Activated naive CD4-positive, alpha-beta T cell treated with anti-CD3 and anti-CD28 coated beads for 36 hours (primary cell): ENCODE data around the gene TMEM253. TPM values are rescaled to one million over a fixed set of nuclear protein-coding genes. Genes with fewer than 3 reads are reported as not detected.

Source experiments
- CTCF ChIA-PET: fragments of 350-600 bp; sonication (Branson Sonifier 250); formaldehyde crosslinking; loops from one replicate; lab custom pipeline; 2021; ENCODE audit warnings: antibody characterized with exemption; lab: Charles Lee
- DNase-seq: peaks from one replicate; pipeline ENCODE4 v3.0.0-alpha.2; 2020
- H3K27ac Mint-ChIP-seq: one replicate; pipeline ENCODE4 v1.8.0; 2021; ENCODE audit warnings: mild to moderate bottlenecking, mixed read lengths
- H3K27me3 Mint-ChIP-seq: one replicate; pipeline ENCODE4 v1.8.0; 2021; ENCODE audit warnings: low read depth, mixed read lengths
- H3K36me3 Mint-ChIP-seq: one replicate; pipeline ENCODE4 v1.8.0; 2021; ENCODE audit warnings: low read depth, mixed read lengths
- H3K4me1 Mint-ChIP-seq: one replicate; pipeline ENCODE4 v1.8.0; 2021; ENCODE audit warnings: low read depth, mixed read lengths
- H3K4me3 Mint-ChIP-seq: one replicate; pipeline ENCODE4 v1.8.0; 2021; ENCODE audit warnings: mild to moderate bottlenecking, moderate library complexity, mixed read lengths
- H3K9me3 Mint-ChIP-seq: one replicate; pipeline ENCODE4 v1.8.0; 2021; ENCODE audit warnings: mixed read lengths
- intact Hi-C: fragments of 100-400 bp; cut with micrococcal nuclease; formaldehyde crosslinking; loops from one replicate; pipeline ENCODE4 v1.15.1; 2023
- total RNA-seq, 2 experiments: library from RNA; stranded (reverse); gene quantifications; one replicate each; pipeline ENCODE4 v1.2.3, GENCODE V29; 2021

Gene TMEM253
- not detected for total RNA-seq

DNA sequence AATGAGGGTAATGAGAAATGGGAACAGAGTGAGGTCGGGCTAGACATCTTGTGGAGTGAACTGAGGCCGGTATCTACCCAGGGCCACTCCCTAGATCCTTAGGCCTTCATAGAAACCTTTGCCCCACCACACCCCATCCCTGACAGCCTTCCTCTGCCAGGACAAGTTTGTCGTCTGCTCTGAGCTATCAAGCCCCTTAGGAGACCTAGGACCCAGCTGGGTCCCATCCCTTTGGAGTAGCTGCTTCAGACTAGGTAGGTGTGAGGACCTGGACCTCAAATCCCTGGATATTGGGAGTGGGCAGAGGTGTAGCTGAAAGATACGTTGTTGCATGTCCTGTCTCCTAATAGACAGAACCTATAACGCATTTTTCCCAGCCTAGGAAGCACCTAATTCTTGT, at the start of gene TMEM253:
TSS of gene TMEM253 (plus strand) at position 136 of the 400 bp plus-strand sequence. CDS start 278 bp downstream, outside the sequence.
- intact Hi-C loops: loop anchor here (5.0 kb wide), 1 partner anchor 639 kb away; the partner anchor contains the start of gene PIP4P1
- H3K36me3 Mint-ChIP-seq: no peaks in the 10 kb centered on the region
- peaks cover 28% of the 10 kb centered on the region for H3K4me1 Mint-ChIP-seq
- no peak within 1 kb of the TSS for H3K27ac Mint-ChIP-seq
- H3K9me3 Mint-ChIP-seq: no peaks in the 10 kb centered on the region
- no peak for DNase-seq
- CTCF ChIA-PET: interaction anchor here (0.7 to 12.9 kb wide), 7 partner anchors 6 to 130 kb away, joined by 3 to 260 read pairs (median 26); no protein-coding TSS in a partner anchor
- no peak within 1 kb of the TSS for H3K4me3 Mint-ChIP-seq
- H3K27me3 Mint-ChIP-seq: no peaks in the 10 kb centered on the region

DNA sequence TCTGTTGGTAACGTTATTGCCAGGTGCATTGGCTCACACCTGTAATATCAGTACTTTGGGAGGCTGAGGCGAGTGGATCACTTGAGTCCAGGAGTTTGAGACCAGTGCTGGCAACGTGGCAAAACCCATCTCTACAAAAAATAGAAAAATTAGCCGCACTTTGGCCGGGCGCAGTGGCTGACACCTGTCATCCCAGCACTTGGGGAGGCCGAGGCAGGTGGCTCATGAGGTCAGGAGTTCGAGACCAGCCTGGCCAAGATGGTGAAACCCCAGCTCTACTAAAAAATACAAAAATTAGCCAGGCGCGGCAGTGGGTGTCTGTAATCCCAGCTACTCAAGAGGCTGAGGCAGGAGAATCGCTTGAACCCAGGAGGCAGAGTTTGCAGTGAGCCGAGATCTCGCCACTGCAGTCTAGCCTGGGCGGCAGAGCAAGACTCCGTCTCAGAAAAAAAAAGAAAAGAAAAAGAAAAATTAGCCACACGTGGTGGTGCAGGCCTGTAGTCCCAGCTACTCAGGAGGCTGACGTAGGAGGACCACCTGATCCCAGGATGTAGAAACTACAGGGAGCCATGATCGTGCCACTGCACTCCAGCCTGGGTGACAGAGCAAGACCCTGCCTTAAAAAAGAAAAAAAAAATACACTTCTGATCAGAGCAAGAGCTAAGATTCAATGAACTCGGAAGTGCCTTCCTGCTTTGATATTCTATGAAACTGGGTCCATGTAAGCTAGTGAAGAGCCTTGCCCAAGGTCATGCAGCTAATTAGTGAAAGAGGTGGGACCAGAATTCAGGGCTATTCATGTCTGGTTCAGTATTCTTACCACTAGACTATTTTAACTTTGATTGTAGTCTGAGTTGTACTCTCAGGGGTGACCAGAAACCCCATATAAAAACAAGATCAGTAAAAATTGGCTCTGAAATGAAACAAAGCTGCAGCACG, 47.4 kb upstream of the TMEM253 start:
- intact Hi-C loops: no loop called here
- CTCF ChIA-PET: interaction anchor here (0.7 to 1.0 kb wide), 2 partner anchors 38 to 51 kb away, joined by 3 to 5 read pairs; no protein-coding TSS in a partner anchor
- H3K9me3 Mint-ChIP-seq: no peaks in the 10 kb centered on the region
- no peaks in the 10 kb centered on the region for H3K27me3 Mint-ChIP-seq
- H3K36me3 Mint-ChIP-seq: no peaks in the 10 kb centered on the region
- no peak overlapping the region for H3K4me3 Mint-ChIP-seq
- DNase-seq: no peak
- H3K4me1 Mint-ChIP-seq: no peaks in the 10 kb centered on the region
- H3K27ac Mint-ChIP-seq: no peak overlapping the region

DNA sequence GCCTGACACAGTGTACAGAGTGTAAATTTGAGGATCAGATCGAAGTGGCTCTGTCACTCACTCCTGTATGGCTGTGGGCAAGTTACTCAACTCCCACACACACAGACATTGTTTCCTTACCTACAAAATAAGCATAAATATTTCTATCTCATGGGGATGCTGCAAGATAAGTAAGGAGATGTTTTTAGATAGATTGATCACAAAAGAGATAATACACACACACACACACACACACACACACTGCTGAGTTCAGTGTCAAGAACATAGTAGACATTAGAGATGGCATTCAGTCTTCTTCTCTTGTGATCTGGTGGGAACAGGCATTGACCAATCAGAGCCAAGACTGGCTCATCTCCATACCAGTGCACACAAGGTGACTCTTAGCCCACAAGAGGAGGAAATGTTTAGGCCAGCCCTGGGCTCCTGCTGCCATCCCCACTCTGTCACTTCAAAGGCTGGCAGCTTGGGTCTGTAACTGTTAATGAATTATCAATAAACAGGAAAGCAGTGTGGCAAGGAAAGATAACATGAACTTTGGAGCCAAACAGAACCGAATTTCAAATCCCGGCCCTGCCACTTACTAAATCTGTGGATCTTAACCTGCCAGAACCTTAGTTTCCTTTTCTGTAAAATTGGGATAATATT, 46.6 kb upstream of the TMEM253 start:
- DNase-seq: no peak
- no peaks in the 10 kb centered on the region for H3K4me1 Mint-ChIP-seq
- CTCF ChIA-PET: interaction anchor here (0.7 to 1.0 kb wide), 2 partner anchors 39 to 50 kb away, joined by 3 to 5 read pairs; no protein-coding TSS in a partner anchor
- no peaks in the 10 kb centered on the region for H3K9me3 Mint-ChIP-seq
- no peaks in the 10 kb centered on the region for H3K27me3 Mint-ChIP-seq
- no peak overlapping the region for H3K27ac Mint-ChIP-seq
- H3K4me3 Mint-ChIP-seq: no peak overlapping the region
- no peaks in the 10 kb centered on the region for H3K36me3 Mint-ChIP-seq
- intact Hi-C loops: no loop called here

DNA sequence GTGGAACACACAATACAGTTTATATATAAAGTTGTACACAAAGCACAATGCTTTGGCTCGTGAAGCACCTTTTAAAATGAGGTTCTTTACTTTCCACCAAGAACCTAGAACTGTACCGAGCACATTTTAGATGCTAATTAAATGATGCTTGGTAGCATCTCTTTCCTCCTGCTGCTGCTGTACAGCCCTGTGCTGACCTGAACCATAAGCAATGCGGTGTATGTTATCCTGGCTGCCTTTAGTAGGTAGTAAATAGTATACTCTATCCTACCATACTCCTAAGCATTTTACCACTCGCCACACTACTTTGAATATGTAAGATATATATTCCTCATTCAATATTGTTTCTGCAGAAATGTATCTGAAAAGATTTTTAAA, 46.1 kb upstream of the TMEM253 start:
- Mint-ChIP-seq H3K27me3 (no peaks in the 10 kb centered on the region), H3K4me1 (no peaks in the 10 kb centered on the region), H3K27ac (no peak overlapping the region), H3K4me3 (no peak overlapping the region), H3K36me3 (no peaks in the 10 kb centered on the region), H3K9me3 (no peaks in the 10 kb centered on the region)
- intact Hi-C loops: no loop called here
- CTCF ChIA-PET: no interaction called here
- DNase-seq: no peak

DNA sequence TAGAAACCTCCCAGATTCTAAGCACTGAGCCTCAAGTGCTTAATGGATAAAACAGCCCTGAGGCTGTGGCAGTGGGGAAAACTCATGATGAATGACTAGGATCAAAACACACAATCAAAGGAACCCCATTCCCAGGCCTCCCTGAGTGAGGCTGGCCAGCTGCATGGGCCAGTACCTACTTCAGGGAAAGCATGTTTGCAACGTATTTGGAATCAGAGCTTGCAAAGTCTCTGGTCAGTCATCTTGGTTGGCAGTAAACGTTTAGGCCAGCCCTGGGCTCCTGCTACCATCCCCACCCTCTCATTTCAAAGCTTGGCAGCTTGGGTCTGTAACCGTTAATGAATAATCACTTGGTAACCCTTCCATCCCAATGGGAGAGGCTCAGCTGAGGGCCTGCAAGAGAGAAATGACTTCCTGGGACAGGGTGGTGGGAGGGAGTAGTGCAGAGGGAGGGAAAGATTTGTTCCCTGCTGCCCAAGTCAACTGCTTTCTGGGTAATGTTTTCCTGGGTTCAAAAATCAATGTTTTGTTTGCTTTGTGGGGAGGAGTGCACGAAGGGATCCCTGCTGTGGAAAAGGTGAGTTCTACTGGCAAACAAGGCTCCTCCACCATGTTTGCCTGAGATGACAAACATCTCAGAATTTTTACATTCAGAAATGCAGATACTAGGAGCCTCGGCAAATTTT, 45.3 kb upstream of the TMEM253 start:
- H3K27me3 Mint-ChIP-seq: peaks cover 3% of the 10 kb centered on the region
- intact Hi-C loops: no loop called here
- no peak overlapping the region for H3K4me3 Mint-ChIP-seq
- no peaks in the 10 kb centered on the region for H3K4me1 Mint-ChIP-seq
- no peaks in the 10 kb centered on the region for H3K36me3 Mint-ChIP-seq
- no peaks in the 10 kb centered on the region for H3K9me3 Mint-ChIP-seq
- no peak for DNase-seq
- H3K27ac Mint-ChIP-seq: no peak overlapping the region
- CTCF ChIA-PET: interaction anchor here (1.2 to 1.7 kb wide), 2 partner anchors 11 to 41 kb away, joined by 3 to 10 read pairs; no protein-coding TSS in a partner anchor

DNA sequence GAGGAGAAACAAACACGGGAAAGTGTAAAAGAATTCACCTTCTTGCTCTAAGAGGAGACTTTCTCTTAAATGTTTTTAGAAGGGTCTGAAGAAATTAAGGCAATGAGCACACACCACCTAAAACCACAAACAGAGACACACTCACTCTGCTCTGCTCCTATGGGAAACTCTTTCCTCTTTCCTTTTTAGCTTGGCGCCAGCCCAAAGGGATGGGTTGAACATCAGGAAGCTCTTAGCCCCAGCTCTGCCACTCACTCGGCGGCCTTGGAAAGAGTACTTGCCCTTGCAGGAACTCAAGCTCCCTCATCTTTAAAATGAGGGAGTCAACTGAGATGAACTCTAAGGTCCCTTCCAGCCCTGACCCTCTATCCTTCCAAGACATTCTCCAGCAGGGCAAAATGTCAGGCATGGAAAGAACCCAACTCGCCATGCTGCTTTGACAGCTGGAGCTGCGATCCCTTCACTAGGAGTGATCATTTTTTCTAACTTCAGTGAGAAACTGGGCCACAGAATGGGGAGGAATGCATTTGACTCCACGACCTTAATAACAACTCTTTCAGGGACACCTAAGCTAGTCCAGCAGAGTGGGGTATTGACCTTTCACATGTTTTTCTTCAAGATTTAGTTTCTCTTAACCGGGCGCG, 44.2 kb upstream of the TMEM253 start:
- no peak for DNase-seq
- Mint-ChIP-seq H3K4me1 (no peaks in the 10 kb centered on the region), H3K36me3 (no peaks in the 10 kb centered on the region), H3K27me3 (peaks cover 4% of the 10 kb centered on the region), H3K4me3 (no peak overlapping the region), H3K9me3 (no peaks in the 10 kb centered on the region), H3K27ac (no peak overlapping the region)
- intact Hi-C loops: no loop called here
- CTCF ChIA-PET: interaction anchor here (0.7 to 1.7 kb wide), 4 partner anchors 12 to 273 kb away, joined by 3 to 10 read pairs (median 3); no protein-coding TSS in a partner anchor

DNA sequence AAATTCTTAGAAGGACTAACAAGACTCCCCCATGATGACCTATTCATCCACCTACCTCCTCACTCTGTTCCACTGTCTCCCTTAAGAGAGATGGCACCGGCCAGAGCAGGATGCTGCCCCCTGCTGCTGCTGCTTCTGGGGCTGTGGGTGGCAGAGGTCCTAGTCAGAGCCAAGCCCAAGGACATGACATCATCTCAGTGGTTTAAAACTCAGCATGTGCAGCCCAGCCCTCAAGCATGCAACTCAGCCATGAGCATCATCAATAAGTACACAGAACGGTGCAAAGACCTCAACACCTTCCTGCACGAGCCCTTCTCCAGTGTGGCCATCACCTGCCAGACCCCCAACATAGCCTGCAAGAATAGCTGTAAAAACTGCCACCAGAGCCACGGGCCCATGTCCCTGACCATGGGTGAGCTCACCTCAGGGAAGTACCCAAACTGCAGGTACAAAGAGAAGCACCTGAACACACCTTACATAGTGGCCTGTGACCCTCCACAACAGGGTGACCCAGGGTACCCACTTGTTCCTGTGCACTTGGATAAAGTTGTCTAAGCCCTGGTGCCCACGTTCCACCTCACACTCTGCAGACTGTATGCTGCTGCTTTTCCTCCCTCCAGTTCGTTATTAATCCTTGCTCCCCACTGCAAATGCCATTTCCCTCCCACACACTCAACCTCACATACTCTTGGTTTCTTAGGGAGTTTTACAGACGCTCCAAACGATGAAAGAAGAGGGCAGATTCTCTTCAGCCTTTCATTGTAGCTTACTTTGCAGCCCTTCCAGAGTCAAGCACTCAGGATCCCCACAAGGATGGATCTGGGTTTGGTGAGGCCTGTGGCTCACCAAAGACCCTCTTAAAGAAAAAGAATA, 42.8 kb upstream of the TMEM253 start, which contains the start of gene RNASE8:
TSS of gene RNASE8 (plus strand) at position 20 of the 873 bp plus-strand sequence. CDS start at position 91, 71 bp downstream.
- intact Hi-C loops: no loop called here
- H3K27me3 Mint-ChIP-seq: peaks cover 9% of the 10 kb centered on the region
- no peaks in the 10 kb centered on the region for H3K4me1 Mint-ChIP-seq
- H3K9me3 Mint-ChIP-seq: no peaks in the 10 kb centered on the region
- no peak within 1 kb of the TSS for H3K27ac Mint-ChIP-seq
- no peak for DNase-seq
- CTCF ChIA-PET: interaction anchor here (1.2 to 1.8 kb wide), 2 partner anchors 43 to 271 kb away, joined by 3 to 5 read pairs; no protein-coding TSS in a partner anchor
- H3K4me3 Mint-ChIP-seq: no peak within 1 kb of the TSS
- H3K36me3 Mint-ChIP-seq: no peaks in the 10 kb centered on the region

DNA sequence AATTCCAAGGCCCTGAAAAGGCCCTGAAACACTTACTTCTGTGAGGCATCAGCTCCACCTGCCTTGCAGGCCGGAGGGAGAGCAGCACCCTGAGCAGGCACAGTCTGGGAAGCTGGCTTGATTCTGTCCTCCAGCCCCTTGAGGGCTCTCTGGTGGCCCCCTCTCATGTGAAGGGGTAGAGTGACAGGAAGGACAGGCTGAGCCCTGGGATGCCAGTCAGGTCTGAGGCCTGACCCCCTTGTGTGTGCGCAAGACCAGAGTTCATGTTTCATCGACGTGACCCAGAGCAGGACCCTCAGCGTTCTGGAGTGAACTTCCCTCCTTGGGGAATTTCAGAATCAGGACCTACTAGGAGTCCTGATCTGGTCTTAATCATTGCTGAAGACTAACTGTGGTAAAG, 42.0 kb upstream of the TMEM253 start:
- Mint-ChIP-seq H3K4me1 (no peaks in the 10 kb centered on the region), H3K27me3 (peaks cover 9% of the 10 kb centered on the region), H3K36me3 (no peaks in the 10 kb centered on the region), H3K27ac (no peak overlapping the region), H3K9me3 (no peaks in the 10 kb centered on the region), H3K4me3 (no peak overlapping the region)
- intact Hi-C loops: no loop called here
- no peak for DNase-seq
- CTCF ChIA-PET: interaction anchor here (0.7 to 1.8 kb wide), 3 partner anchors 29 to 58 kb away, joined by 3 to 5 read pairs (median 3); no protein-coding TSS in a partner anchor

DNA sequence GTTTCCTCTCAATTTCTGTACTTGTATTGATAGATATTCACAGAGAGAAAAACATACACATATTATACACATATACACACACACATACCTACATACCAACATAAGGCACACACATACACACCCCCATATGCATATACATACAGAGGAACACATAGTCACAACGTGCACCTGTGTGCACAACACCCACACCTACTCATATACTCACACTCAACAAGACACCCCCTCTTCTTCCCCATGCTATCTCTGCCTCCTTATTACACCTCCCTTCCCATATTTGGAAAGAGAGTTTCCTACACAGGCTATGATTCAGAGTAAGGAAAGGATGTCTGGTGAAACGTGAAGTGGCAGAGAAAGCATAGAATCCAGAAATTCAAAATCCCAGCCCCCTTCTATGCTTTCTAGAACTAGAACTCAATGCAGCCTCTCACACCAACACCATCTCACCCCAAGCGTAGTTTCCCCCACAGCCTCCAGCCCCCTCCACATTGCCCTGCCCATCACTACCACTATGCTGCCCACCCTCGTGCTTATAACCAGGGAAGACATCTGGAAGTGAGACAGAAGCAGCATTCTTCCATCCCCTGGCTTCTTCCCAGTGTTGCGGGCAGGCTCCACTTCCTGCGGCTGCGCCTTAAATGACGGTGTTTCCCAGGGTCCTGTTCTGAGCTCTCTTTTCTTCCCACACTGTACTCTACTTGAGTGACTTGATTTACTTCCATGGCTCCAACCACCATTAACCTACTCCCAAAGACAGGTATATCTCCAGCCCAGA, 40.8 kb upstream of the TMEM253 start:
- no peak for DNase-seq
- peaks cover 13% of the 10 kb centered on the region for H3K27me3 Mint-ChIP-seq
- intact Hi-C loops: loop anchor here (10.0 kb wide), 1 partner anchor 495 kb away; no protein-coding TSS in a partner anchor
- no peak overlapping the region for H3K4me3 Mint-ChIP-seq
- CTCF ChIA-PET: interaction anchor here (1.0 to 3.1 kb wide), 4 partner anchors 12 to 45 kb away, joined by 3 to 9 read pairs (median 4); no protein-coding TSS in a partner anchor
- H3K9me3 Mint-ChIP-seq: no peaks in the 10 kb centered on the region
- H3K36me3 Mint-ChIP-seq: no peaks in the 10 kb centered on the region
- H3K27ac Mint-ChIP-seq: no peak overlapping the region
- no peaks in the 10 kb centered on the region for H3K4me1 Mint-ChIP-seq
